Ovary (tissue), 10 donors: ENCODE measurements around the gene POLE4. TPM values are rescaled to one million over a fixed set of nuclear protein-coding genes. Genes with fewer than 3 reads are reported as not detected.

Experiments
- DNase-seq, 5 donors: peaks; one replicate each; pipeline ENCODE4 v3.0.0-alpha.2; 2019 to 2020
- H3K27ac ChIP-seq, 2 donors: fragments of 200-600 bp; one replicate each; pipeline versions ENCODE4 v1.5.1 to v1.8.0; 2019 to 2022
- H3K27me3 ChIP-seq: fragments of 200-600 bp; one replicate; pipeline ENCODE4 v1.8.0; 2022
- H3K36me3 ChIP-seq: fragments of 200-600 bp; sonication (generic); one replicate; pipeline ENCODE4 v1.5.1; 2019
- H3K4me1 ChIP-seq: one replicate; pipeline ENCODE4 v1.8.1; 2013; ENCODE audit warnings: mild to moderate bottlenecking, moderate library complexity; ENCODE audit not compliant: insufficient read depth
- H3K4me3 ChIP-seq: fragments of 200-600 bp; sonication (generic); one replicate; pipeline ENCODE4 v1.5.1; 2017
- H3K9me3 ChIP-seq, 2 donors: fragments of 200-600 bp in 1 of 2; sonication (generic) in 1 of 2; one replicate each; pipeline versions ENCODE4 v1.5.1 to v1.8.1; 2013 to 2019; ENCODE audit warnings: mild to moderate bottlenecking in 1 of 2, moderate library complexity in 1 of 2
- EP300 ChIP-seq: sonication (generic); formaldehyde crosslinking; IDR thresholded peaks from one replicate; pipeline ENCODE4 v1.6.1; 2017; ENCODE audit warnings: antibody characterized with exemption
- POLR2A ChIP-seq: fragments of 450-650 bp; IDR thresholded peaks from one replicate; pipeline ENCODE4 v1.6.1; 2017; ENCODE audit warnings: antibody characterized with exemption, mild to moderate bottlenecking, moderate library complexity
- WGBS, 3 donors: extraction: QIAGEN DNeasy Blood & Tissue Kit in 1 of 3; methylation state at CpG; one replicate each; pipeline versions ENCODE4 v1.1.5 to v1.1.7; 2013 to 2017; 5-methylcytosine and 5-hydroxymethylcytosine counted together
- intact Hi-C, 4 donors: fragments of 100-400 bp; cut with DNase I; formaldehyde crosslinking; loops; one replicate each; pipeline versions ENCODE4 v1.11.0 to v1.15.1; 2022 to 2023
- long read RNA-seq, 3 donors: library from polyadenylated mRNA in 2 of 3; unstranded in 2 of 3; transcript quantifications; one replicate each; pipeline ENCODE4 v2.0.0 and lab custom pipeline, GENCODE V29; 2021 to 2026
- polyA plus RNA-seq, 2 donors: library from polyadenylated mRNA; stranded (reverse); fragments of 200-250 nt in 1 of 2; fragments of 350-450 nt in 1 of 2; fragmentation: Illumina TruSeq in 1 of 2; extraction: RNeasy Lipid Tissue Mini Kit (QIAGEN cat#74804) in 1 of 2; gene quantifications; one replicate each; pipeline ENCODE4 v1.2.3, GENCODE V29; 2013 to 2014
- total RNA-seq, 7 donors: library from RNA; depleted of rRNA in 2 of 7; stranded (reverse); fragments of >200 nt in 2 of 7; fragmentation: NEBNext Ultra II Directional in 3 of 7; extraction: Animal tissue kit (Norgen Biotek cat#: 25700) in 3 of 7; gene quantifications; one replicate each; pipeline versions ENCODE4 v1.1.0 to v1.2.4, GENCODE V29; 2016 to 2023
- TF ChIP-seq, protein P1 (sequence below), 3 donors: fragments of 450-650 bp in 2 of 3; fragments of 200-600 bp in 1 of 3; IDR thresholded peaks; one replicate each; pipeline versions ENCODE4 v1.5.1 to v1.8.0; 2016 to 2022; ENCODE audit warnings: antibody characterized with exemption in 3 of 3, mild to moderate bottlenecking in 1 of 3
- donor health status: DM: no; HTN: no; CAD: no; lungs with moderate emphysema.
- donor health status: DM: no; HTN: no; CAD: no.
- donor health status: Bipolar disorder and iron deficiency.
- donor health status: DM: yes; HTN: yes; CAD: no.
- donor health status: DM: no; HTN: no; CAD: no.
- donor health status: DM: yes; HTN: yes; CAD: no.

POLE4 gene, protein sequence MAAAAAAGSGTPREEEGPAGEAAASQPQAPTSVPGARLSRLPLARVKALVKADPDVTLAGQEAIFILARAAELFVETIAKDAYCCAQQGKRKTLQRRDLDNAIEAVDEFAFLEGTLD
- total RNA-seq = 10 to 100 TPM; 30.3 to 77.1 (median 47.1) TPM
- polyA plus RNA-seq = 10 to 100 TPM; 47.5 to 68.5 TPM
- long read RNA-seq, donor 1, partial matches to known transcripts = 0 of 4 reads
- long read RNA-seq, donor 1, other reads (novel, unspliced or antisense) = 2 of 4 reads
- long read RNA-seq, donor 2, transcript POLE4-205 (4 exons, 1,248 nt) = major isoform, 67 of 73 reads
- long read RNA-seq, donor 2, transcript POLE4-203 (4 exons, 528 nt) = minor isoform, 6 of 73 reads
- long read RNA-seq, donor 2, partial matches to known transcripts = 0 of 73 reads
- long read RNA-seq, donor 2, other reads (novel, unspliced or antisense) = 0 of 73 reads
- long read RNA-seq, donor 3, transcript POLE4-205 (4 exons, 1,248 nt) = major isoform, 30 of 33 reads
- long read RNA-seq, donor 3, partial matches to known transcripts = 2 of 33 reads
- long read RNA-seq, donor 3, other reads (novel, unspliced or antisense) = 1 of 33 reads

DNA sequence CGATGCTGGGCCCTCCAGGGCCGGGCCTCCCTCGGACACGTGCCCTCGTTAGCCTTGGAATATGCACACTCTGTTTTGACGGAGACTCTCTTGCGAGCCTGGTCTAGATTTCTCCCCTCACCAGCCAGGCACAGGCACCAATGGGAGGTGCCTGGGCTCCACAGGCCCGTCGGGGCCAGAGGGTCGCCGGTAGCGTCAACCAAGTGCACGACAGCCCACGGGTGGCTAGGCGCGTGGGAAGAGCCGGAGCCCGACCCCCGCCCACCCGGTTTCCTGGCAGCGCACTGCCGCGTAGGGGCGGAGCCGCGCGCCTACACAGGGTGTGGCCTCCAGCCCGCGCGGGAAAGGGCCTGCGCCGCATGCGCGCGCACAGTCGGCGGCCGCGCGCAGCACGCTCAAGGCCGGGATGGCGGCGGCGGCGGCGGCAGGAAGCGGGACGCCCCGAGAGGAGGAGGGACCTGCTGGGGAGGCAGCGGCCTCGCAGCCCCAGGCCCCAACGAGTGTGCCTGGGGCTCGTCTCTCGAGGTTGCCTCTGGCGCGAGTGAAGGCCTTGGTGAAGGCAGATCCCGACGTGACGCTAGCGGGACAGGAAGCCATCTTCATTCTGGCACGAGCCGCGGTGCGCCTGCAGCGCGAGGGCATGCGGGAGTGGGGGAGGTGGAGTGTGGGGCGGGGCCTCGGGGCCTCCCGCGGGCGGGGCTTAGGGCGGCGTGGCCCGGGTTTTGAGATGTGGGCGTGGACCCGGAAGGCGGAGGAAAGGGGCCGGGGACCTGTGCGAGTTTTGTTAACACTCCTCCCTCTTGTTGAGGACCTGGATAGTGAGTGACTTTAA, at the start of gene POLE4:
Gene POLE4 (plus strand): TSS at position 370 of the 832 bp plus-strand sequence. CDS start 37 bp downstream, at position 407.
- H3K4me1 ChIP-seq = peaks cover 3% of the 10 kb centered on the region
- H3K27ac ChIP-seq = peak within 1 kb of the TSS; percentile 82 to 97
- intact Hi-C loops = no loop called here
- H3K27me3 ChIP-seq = no peaks in the 10 kb centered on the region
- no peaks in the 10 kb centered on the region for H3K36me3 ChIP-seq
- H3K9me3 ChIP-seq = no peaks in the 10 kb centered on the region
- H3K4me3 ChIP-seq = peak within 1 kb of the TSS; percentile 75
- DNase-seq = peak; percentile 92 to 96 (median 95)
- 0 to 1% (median 0%) methylated on average over 42 to 81 of the region's 81 CpGs for WGBS, 3 donors
- TF ChIP-seq EP300 (no peak), POLR2A (peak; percentile 89)
- TF ChIP-seq, protein P1, sequence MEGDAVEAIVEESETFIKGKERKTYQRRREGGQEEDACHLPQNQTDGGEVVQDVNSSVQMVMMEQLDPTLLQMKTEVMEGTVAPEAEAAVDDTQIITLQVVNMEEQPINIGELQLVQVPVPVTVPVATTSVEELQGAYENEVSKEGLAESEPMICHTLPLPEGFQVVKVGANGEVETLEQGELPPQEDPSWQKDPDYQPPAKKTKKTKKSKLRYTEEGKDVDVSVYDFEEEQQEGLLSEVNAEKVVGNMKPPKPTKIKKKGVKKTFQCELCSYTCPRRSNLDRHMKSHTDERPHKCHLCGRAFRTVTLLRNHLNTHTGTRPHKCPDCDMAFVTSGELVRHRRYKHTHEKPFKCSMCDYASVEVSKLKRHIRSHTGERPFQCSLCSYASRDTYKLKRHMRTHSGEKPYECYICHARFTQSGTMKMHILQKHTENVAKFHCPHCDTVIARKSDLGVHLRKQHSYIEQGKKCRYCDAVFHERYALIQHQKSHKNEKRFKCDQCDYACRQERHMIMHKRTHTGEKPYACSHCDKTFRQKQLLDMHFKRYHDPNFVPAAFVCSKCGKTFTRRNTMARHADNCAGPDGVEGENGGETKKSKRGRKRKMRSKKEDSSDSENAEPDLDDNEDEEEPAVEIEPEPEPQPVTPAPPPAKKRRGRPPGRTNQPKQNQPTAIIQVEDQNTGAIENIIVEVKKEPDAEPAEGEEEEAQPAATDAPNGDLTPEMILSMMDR (IDR thresholded peaks at IDR 0.05) = peak in 1 of 3 donors; percentile 33

DNA sequence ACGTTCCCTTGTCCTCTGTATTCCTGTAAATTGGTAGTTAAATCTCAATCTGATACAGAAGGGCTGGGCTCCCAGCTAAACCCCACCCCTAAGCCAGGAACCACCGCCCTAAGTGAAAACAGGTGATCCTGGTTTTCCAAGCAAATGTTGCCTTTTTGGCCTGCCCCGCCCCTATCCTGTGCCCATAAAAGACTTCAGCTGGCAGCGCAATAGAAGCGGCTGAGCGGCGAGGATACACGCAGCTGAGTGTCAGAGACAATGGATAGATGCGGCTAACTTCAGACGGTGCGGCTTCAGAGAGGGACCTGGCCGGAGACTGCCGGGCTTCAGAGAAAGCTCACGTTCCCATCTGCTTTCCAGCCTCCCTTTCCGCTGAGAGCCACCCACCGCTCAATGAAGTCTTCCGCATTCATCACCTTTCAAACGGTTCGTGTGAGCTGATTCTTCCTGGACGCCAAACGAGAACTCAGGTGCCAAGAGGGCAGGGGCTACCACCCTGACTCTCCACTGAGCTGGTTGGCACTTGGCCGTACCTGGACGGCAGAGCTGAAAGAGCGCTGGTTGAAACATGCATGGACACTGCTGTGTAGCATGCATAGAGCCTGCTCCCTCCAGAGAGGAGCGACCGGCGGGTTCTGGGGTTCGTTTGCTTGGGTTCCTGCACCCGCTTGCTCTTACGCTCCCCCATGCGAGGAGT, 49.5 kb upstream of the POLE4 start:
- no peak for DNase-seq
- Histone ChIP-seq H3K27ac (no peak overlapping the region), H3K27me3 (no peaks in the 10 kb centered on the region), H3K9me3 (no peaks in the 10 kb centered on the region), H3K4me3 (no peak overlapping the region), H3K36me3 (no peaks in the 10 kb centered on the region), H3K4me1 (no peaks in the 10 kb centered on the region)
- WGBS, 3 donors = 22 to 36% (median 25%) methylated on average over 31 of the region's 31 CpGs
- TF ChIP-seq EP300 (no peak), POLR2A (no peak)
- TF ChIP-seq, protein P1 (IDR thresholded peaks at IDR 0.05) = no peak
- intact Hi-C loops = no loop called here

DNA sequence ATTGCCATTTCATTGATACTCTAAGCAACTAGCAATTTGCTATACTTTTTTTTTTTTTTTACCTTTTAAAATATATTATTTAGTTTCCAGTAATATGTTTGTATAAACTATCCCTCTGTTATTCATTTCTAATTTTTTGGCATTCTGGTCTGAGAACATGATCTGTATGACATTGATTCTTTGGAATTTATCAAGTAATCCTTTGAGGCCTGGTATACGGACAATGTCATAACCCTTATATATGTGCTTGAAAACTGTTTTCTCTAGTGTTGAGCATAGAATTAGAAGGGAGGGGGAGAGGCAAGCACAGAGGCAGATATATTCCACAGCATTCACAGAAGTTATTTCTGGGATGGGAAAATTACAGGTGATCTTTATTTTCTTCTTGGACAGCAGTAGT, 48.2 kb upstream of the POLE4 start:
- Histone ChIP-seq H3K27ac (no peak overlapping the region), H3K9me3 (no peaks in the 10 kb centered on the region), H3K4me3 (no peak overlapping the region), H3K27me3 (no peaks in the 10 kb centered on the region), H3K36me3 (no peaks in the 10 kb centered on the region), H3K4me1 (no peaks in the 10 kb centered on the region)
- intact Hi-C loops = no loop called here
- TF ChIP-seq POLR2A = no peak
- TF ChIP-seq EP300 = no peak
- TF ChIP-seq, protein P1 (IDR thresholded peaks at IDR 0.05) = no peak
- 79 to 89% (median 85%) methylated on average over 1 of the region's 1 CpG for WGBS, 3 donors
- DNase-seq = no peak

DNA sequence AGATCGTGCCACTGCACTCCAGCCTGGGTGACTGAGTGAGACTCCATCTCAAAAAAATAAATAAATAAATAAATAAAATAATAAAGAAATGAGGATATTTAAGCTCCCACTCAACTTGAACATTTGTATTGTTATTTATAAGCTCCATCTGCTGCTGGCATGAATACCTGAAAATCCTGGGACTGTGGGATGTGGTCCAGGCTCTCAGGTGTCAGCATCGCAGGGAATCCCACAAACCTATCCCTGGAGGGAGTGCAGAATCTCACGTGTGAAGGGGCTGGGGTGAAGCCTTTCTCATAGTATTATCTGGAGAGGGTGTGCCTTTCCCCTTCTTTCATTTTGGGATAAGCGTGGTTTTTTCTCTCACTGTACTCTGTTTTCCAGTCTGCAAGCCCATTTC, 47.4 kb upstream of the POLE4 start:
- Histone ChIP-seq H3K27me3 (no peaks in the 10 kb centered on the region), H3K36me3 (no peaks in the 10 kb centered on the region), H3K4me1 (no peaks in the 10 kb centered on the region), H3K9me3 (no peaks in the 10 kb centered on the region), H3K4me3 (no peak overlapping the region), H3K27ac (no peak overlapping the region)
- TF ChIP-seq POLR2A = no peak
- no peak for TF ChIP-seq EP300
- TF ChIP-seq, protein P1 (IDR thresholded peaks at IDR 0.05) = no peak
- no peak for DNase-seq
- intact Hi-C loops = no loop called here
- 51 to 69% (median 62%) methylated on average over 4 of the region's 4 CpGs for WGBS, 3 donors
